Adrenal gland (tissue), 5 donors: ENCODE measurements around the gene VIPR1.

Source experiments
- CTCF ChIP-seq, 6 experiments: fragments of 450-650 bp in 4 of 6; fragments of 200-600 bp in 2 of 6; sonication (generic) in 1 of 6; IDR thresholded peaks; 1 replicate in 5 of 6; 2 replicates in 1 of 6; pipeline versions ENCODE4 v1.5.1 to v1.8.0; 2016 to 2021; ENCODE audit warnings: antibody characterized with exemption in 6 of 6, mild to moderate bottlenecking in 2 of 6, moderate library complexity in 1 of 6
- POLR2A ChIP-seq, 2 donors: fragments of 450-650 bp; IDR thresholded peaks; one replicate each; pipeline ENCODE4 v1.6.1; 2017; ENCODE audit warnings: antibody characterized with exemption in 2 of 2, mild to moderate bottlenecking in 2 of 2, moderate library complexity in 1 of 2
- donor health status: DM: no; HTN: no; CAD: no.

- no peak for TF ChIP-seq CTCF (IDR thresholded peaks at IDR 0.05)
- no peak for TF ChIP-seq POLR2A (IDR thresholded peaks at IDR 0.05)
These were observed 55.4 kb downstream of the VIPR1 start for GRCh38 chr3:42557854-42558253.
